CD8-positive, alpha-beta memory T cell (primary cell): Measurements from ENCODE around the gene PCDHGA5. TPM values are rescaled to one million over a fixed set of nuclear protein-coding genes. Genes with fewer than 3 reads are reported as not detected.
"Not testable (repeated sequence)": the region's sequence is repeated elsewhere in the genome, so short reads cannot be mapped to it uniquely, and the experiment has no call there.

Experiments used
- CTCF ChIA-PET: fragments of 350-600 bp; sonication (Branson Sonifier 250); formaldehyde crosslinking; loops from one replicate; lab custom pipeline; 2021; ENCODE audit warnings: antibody characterized with exemption; lab: Charles Lee
- POLR2A ChIA-PET: fragments of 350-600 bp; sonication (Branson Sonifier 250); formaldehyde crosslinking; loops from one replicate; lab custom pipeline; 2021; ENCODE audit warnings: antibody characterized with exemption; lab: Charles Lee
- DNase-seq, 5 donors: peaks; one replicate each; pipeline versions ENCODE4 v3.0.0 to v3.0.0-alpha.2; 2020 to 2022; ENCODE audit warnings: mixed read lengths in 1 of 5
- H3K27ac ChIP-seq: one replicate; pipeline ENCODE4 v1.7.0; 2013; ENCODE audit warnings: low read depth, mild to moderate bottlenecking, low read length, moderate library complexity
- H3K27me3 ChIP-seq: 2 replicates; pipeline ENCODE4 v1.7.0; 2013; ENCODE audit warnings: low read length, mild to moderate bottlenecking; ENCODE audit not compliant: insufficient read depth, poor library complexity, severe bottlenecking
- H3K36me3 ChIP-seq: 2 replicates; pipeline ENCODE4 v1.7.0; 2013; ENCODE audit warnings: mild to moderate bottlenecking, low read length, moderate library complexity; ENCODE audit not compliant: insufficient read depth
- H3K4me1 ChIP-seq: 2 replicates; pipeline ENCODE4 v1.7.0; 2013; ENCODE audit warnings: mild to moderate bottlenecking, low read length, moderate library complexity; ENCODE audit not compliant: insufficient read depth
- H3K4me3 ChIP-seq: 2 replicates; pipeline ENCODE4 v1.7.0; 2013; ENCODE audit warnings: mild to moderate bottlenecking, low read length
- H3K9me3 ChIP-seq: 2 replicates; pipeline ENCODE4 v1.7.0; 2013; ENCODE audit warnings: mild to moderate bottlenecking, low read length
- H3K27ac Mint-ChIP-seq, 8 donors: one replicate each; pipeline ENCODE4 v1.8.0; 2020 to 2021; ENCODE audit warnings: mixed read lengths in 8 of 8, mild to moderate bottlenecking in 6 of 8, inconsistent platforms in 3 of 8, moderate library complexity in 3 of 8
- H3K27me3 Mint-ChIP-seq, 2 donors: one replicate each; pipeline ENCODE4 v1.8.0; 2020 to 2021; ENCODE audit warnings: mixed read lengths in 2 of 2, mild to moderate bottlenecking in 1 of 2, moderate library complexity in 1 of 2
- H3K36me3 Mint-ChIP-seq, 3 donors: one replicate each; pipeline ENCODE4 v1.8.0; 2020 to 2021; ENCODE audit warnings: mixed read lengths in 3 of 3, inconsistent platforms in 1 of 3, mild to moderate bottlenecking in 1 of 3
- H3K4me1 Mint-ChIP-seq, 3 donors: one replicate each; pipeline ENCODE4 v1.8.0; 2020 to 2021; ENCODE audit warnings: mixed read lengths in 3 of 3, inconsistent platforms in 1 of 3, mild to moderate bottlenecking in 1 of 3
- H3K4me3 Mint-ChIP-seq, 7 donors: one replicate each; pipeline ENCODE4 v1.8.0; 2020 to 2021; ENCODE audit warnings: mixed read lengths in 7 of 7, mild to moderate bottlenecking in 6 of 7, moderate library complexity in 4 of 7, inconsistent platforms in 2 of 7
- H3K9me3 Mint-ChIP-seq, 5 donors: one replicate each; pipeline ENCODE4 v1.8.0; 2020 to 2022; ENCODE audit warnings: mixed read lengths in 5 of 5, mild to moderate bottlenecking in 3 of 5, moderate library complexity in 2 of 5, inconsistent platforms in 1 of 5
- polyA plus RNA-seq: library from polyadenylated mRNA; unstranded; fragments of 300-500 nt; fragmentation: Illumina TruSeq; gene quantifications from one replicate; pipeline ENCODE4 v1.2.3, GENCODE V29; 2021
- total RNA-seq, 2 experiments: library from RNA; stranded (reverse); gene quantifications; one replicate each; pipeline ENCODE4 v1.2.3, GENCODE V29; 2021

The PCDHGA5 gene
- total and polyA plus RNA-seq, 3 experiments from 2014 or later, result 0.09 to 0.11 TPM; not detected in 1

- no peaks in the 10 kb centered on the region for H3K4me1 Mint-ChIP-seq
- peaks cover 57 to 71% of the 10 kb centered on the region in 2 donors for H3K27me3 Mint-ChIP-seq
- Histone ChIP-seq H3K36me3 (no peaks in the 10 kb centered on the region), H3K9me3 (no peaks in the 10 kb centered on the region), H3K4me3 (peak within 1 kb of the TSS; percentile 29), H3K27ac (no peak within 1 kb of the TSS), H3K27me3 (peaks cover 11% of the 10 kb centered on the region), H3K4me1 (no peaks in the 10 kb centered on the region)
- CTCF ChIA-PET, result no interaction called here
- DNase-seq, result no peak
- peaks cover 2 to 3% (median 3%) of the 10 kb centered on the region in 3 donors for H3K36me3 Mint-ChIP-seq
- POLR2A ChIA-PET, result no interaction called here
- H3K4me3 Mint-ChIP-seq, result peak within 1 kb of the TSS in 5 of 7 donors; percentile 17 to 67 (median 53)
- peaks cover 22 to 80% (median 55%) of the 10 kb centered on the region in 5 donors for H3K9me3 Mint-ChIP-seq
- peak within 1 kb of the TSS in 1 of 8 donors; percentile 28 for H3K27ac Mint-ChIP-seq
These were observed 18.7 kb downstream of the PCDHGA5 start, which contains the start of gene PCDHGA7 for GRCh38 chr5:141382469-141383294. Gene PCDHGA7 (plus strand): TSS chr5:141382742. CDS start chr5:141382900, 158 bp downstream.

GRCh38 chr5:141383345-141383744, 19.4 kb downstream of the PCDHGA5 start:
- H3K9me3 Mint-ChIP-seq, result peaks cover 24 to 77% (median 56%) of the 10 kb centered on the region in 5 donors
- POLR2A ChIA-PET, result no interaction called here
- Histone ChIP-seq H3K27me3 (peaks cover 11% of the 10 kb centered on the region), H3K36me3 (no peaks in the 10 kb centered on the region), H3K4me3 (no peak overlapping the region), H3K27ac (no peak overlapping the region), H3K4me1 (no peaks in the 10 kb centered on the region), H3K9me3 (no peaks in the 10 kb centered on the region)
- peaks cover 2 to 3% (median 3%) of the 10 kb centered on the region in 3 donors for H3K36me3 Mint-ChIP-seq
- H3K27ac Mint-ChIP-seq, result no peak overlapping the region
- peaks cover 60 to 73% of the 10 kb centered on the region in 2 donors for H3K27me3 Mint-ChIP-seq
- CTCF ChIA-PET, result no interaction called here
- no peaks in the 10 kb centered on the region for H3K4me1 Mint-ChIP-seq
- H3K4me3 Mint-ChIP-seq, result no peak overlapping the region
- DNase-seq, result no peak

- Histone ChIP-seq H3K9me3 (no peaks in the 10 kb centered on the region), H3K4me1 (no peaks in the 10 kb centered on the region), H3K36me3 (no peaks in the 10 kb centered on the region), H3K27me3 (peaks cover 11% of the 10 kb centered on the region), H3K4me3 (no peak overlapping the region), H3K27ac (no peak overlapping the region)
- Mint-ChIP-seq H3K36me3 (peaks cover 2 to 8% (median 3%) of the 10 kb centered on the region in 3 donors), H3K9me3 (peaks cover 27 to 73% (median 60%) of the 10 kb centered on the region in 5 donors), H3K4me3 (no peak overlapping the region), H3K4me1 (no peaks in the 10 kb centered on the region), H3K27me3 (peaks cover 66 to 76% of the 10 kb centered on the region in 2 donors), H3K27ac (no peak overlapping the region)
- ChIA-PET POLR2A (no interaction called here), CTCF (no interaction called here)
- DNase-seq, result no peak
These were observed 20.7 kb downstream of the PCDHGA5 start for GRCh38 chr5:141384471-141385267.

- CTCF ChIA-PET, H3K4me1 Mint-ChIP-seq, H3K4me1 ChIP-seq, H3K27ac Mint-ChIP-seq, POLR2A ChIA-PET, H3K36me3 ChIP-seq, H3K4me3 ChIP-seq, H3K9me3 ChIP-seq, DNase-seq, H3K27ac ChIP-seq: not testable (repeated sequence)
- Mint-ChIP-seq H3K4me3 (peak within 1 kb of the TSS in 4 of 7 donors; percentile 22 to 74 (median 30)), H3K36me3 (peaks cover 3 to 11% (median 4%) of the 10 kb centered on the region in 3 donors), H3K27me3 (peaks cover 67 to 74% of the 10 kb centered on the region in 2 donors), H3K9me3 (peaks cover 30 to 76% (median 66%) of the 10 kb centered on the region in 5 donors)
- H3K27me3 ChIP-seq, result peaks cover 10% of the 10 kb centered on the region
These were observed 23.8 kb downstream of the PCDHGA5 start, which contains the start of gene PCDHGB4 for GRCh38 chr5:141387557-141388311. Gene PCDHGB4 (plus strand): TSS chr5:141387698. CDS start chr5:141387885, 187 bp downstream.

GRCh38 chr5:141388661-141389060, 24.7 kb downstream of the PCDHGA5 start:
- H3K36me3 ChIP-seq, result no peaks in the 10 kb centered on the region
- ChIA-PET CTCF (no interaction called here), POLR2A (no interaction called here)
- peaks cover 2 to 14% (median 3%) of the 10 kb centered on the region in 3 donors for H3K36me3 Mint-ChIP-seq
- H3K27ac Mint-ChIP-seq, result no peak overlapping the region
- no peaks in the 10 kb centered on the region for H3K9me3 ChIP-seq
- DNase-seq, result no peak
- H3K27me3 Mint-ChIP-seq, result peaks cover 65 to 73% of the 10 kb centered on the region in 2 donors
- peaks cover 16% of the 10 kb centered on the region for H3K27me3 ChIP-seq
- H3K9me3 Mint-ChIP-seq, result peaks cover 30 to 77% (median 66%) of the 10 kb centered on the region in 5 donors
- no peak overlapping the region for H3K27ac ChIP-seq
- H3K4me3 Mint-ChIP-seq, result peak overlapping the region in 3 of 7 donors; percentile 18 to 52 (median 34)
- H3K4me1 Mint-ChIP-seq, result no peaks in the 10 kb centered on the region
- no peak overlapping the region for H3K4me3 ChIP-seq
- no peaks in the 10 kb centered on the region for H3K4me1 ChIP-seq

- Histone ChIP-seq H3K27me3 (peaks cover 21% of the 10 kb centered on the region), H3K4me1 (no peaks in the 10 kb centered on the region), H3K4me3 (no peak overlapping the region), H3K36me3 (no peaks in the 10 kb centered on the region), H3K27ac (no peak overlapping the region), H3K9me3 (no peaks in the 10 kb centered on the region)
- ChIA-PET CTCF (no interaction called here), POLR2A (no interaction called here)
- H3K9me3 Mint-ChIP-seq, result peaks cover 36 to 76% (median 66%) of the 10 kb centered on the region in 5 donors
- no peak for DNase-seq
- H3K4me3 Mint-ChIP-seq, result no peak overlapping the region
- peaks cover 63 to 72% of the 10 kb centered on the region in 2 donors for H3K27me3 Mint-ChIP-seq
- no peak overlapping the region for H3K27ac Mint-ChIP-seq
- peaks cover 2 to 20% (median 3%) of the 10 kb centered on the region in 3 donors for H3K36me3 Mint-ChIP-seq
- no peaks in the 10 kb centered on the region for H3K4me1 Mint-ChIP-seq
These were observed 25.4 kb downstream of the PCDHGA5 start for GRCh38 chr5:141389153-141390042.
